Nephron (organoid): ENCODE results near the gene STAT1.

Experiments
- H3K27ac Mint-ChIP-seq, 3 experiments: 2 replicates each; pipeline ENCODE4 v1.8.0; 2020; ENCODE audit warnings: mixed read lengths in 3 of 3, mild to moderate bottlenecking in 2 of 3, moderate library complexity in 1 of 3
- H3K27me3 Mint-ChIP-seq: 2 replicates; pipeline ENCODE4 v1.8.0; 2021; ENCODE audit warnings: low read depth, mild to moderate bottlenecking, moderate library complexity, mixed read lengths
- H3K36me3 Mint-ChIP-seq: 2 replicates; pipeline ENCODE4 v1.8.0; 2020; ENCODE audit warnings: low read depth, mixed read lengths
- H3K4me1 Mint-ChIP-seq: 2 replicates; pipeline ENCODE4 v1.8.0; 2020; ENCODE audit warnings: mixed read lengths
- H3K4me3 Mint-ChIP-seq, 3 experiments: 2 replicates each; pipeline ENCODE4 v1.8.0; 2020; ENCODE audit warnings: mild to moderate bottlenecking in 3 of 3, mixed read lengths in 3 of 3, moderate library complexity in 2 of 3
- H3K9me3 Mint-ChIP-seq: 2 replicates; pipeline ENCODE4 v1.8.0; 2020; ENCODE audit warnings: mixed read lengths
- CTCF ChIP-seq, 3 experiments: fragments of 200-600 bp; sonication (generic); IDR thresholded peaks; one replicate each; pipeline ENCODE4 v1.5.0; 2021; ENCODE audit warnings: antibody characterized with exemption in 3 of 3; ENCODE audit not compliant: unreplicated experiment in 3 of 3

Gene STAT1

GRCh38 chr2:190977505-190977904, 36.5 kb downstream of the STAT1 start:
- no peak for TF ChIP-seq CTCF (IDR thresholded peaks at IDR 0.05; ENCODE audit: unreplicated experiment in 3 of 3)
- Mint-ChIP-seq H3K4me1 (peaks cover 34% of the 10 kb centered on the region), H3K27ac (peak overlapping the region; percentile 37 to 98 (median 72)), H3K36me3 (peaks cover 94% of the 10 kb centered on the region), H3K27me3 (peaks cover 4% of the 10 kb centered on the region), H3K9me3 (no peaks in the 10 kb centered on the region), H3K4me3 (peak overlapping the region in 1 of 3 experiments; percentile 16)

GRCh38 chr2:190976521-190976920, 37.5 kb downstream of the STAT1 start:
- H3K9me3 Mint-ChIP-seq, result no peaks in the 10 kb centered on the region
- H3K27ac Mint-ChIP-seq, result no peak overlapping the region
- H3K27me3 Mint-ChIP-seq, result peaks cover 4% of the 10 kb centered on the region
- H3K36me3 Mint-ChIP-seq, result peaks cover 94% of the 10 kb centered on the region
- no peak overlapping the region for H3K4me3 Mint-ChIP-seq
- TF ChIP-seq CTCF (IDR thresholded peaks at IDR 0.05; ENCODE audit: unreplicated experiment in 3 of 3), result no peak
- H3K4me1 Mint-ChIP-seq, result peaks cover 28% of the 10 kb centered on the region

GRCh38 chr2:190974629-190975361, 39.2 kb downstream of the STAT1 start:
- peaks cover 11% of the 10 kb centered on the region for H3K4me1 Mint-ChIP-seq
- peaks cover 94% of the 10 kb centered on the region for H3K36me3 Mint-ChIP-seq
- no peak overlapping the region for H3K4me3 Mint-ChIP-seq
- H3K27me3 Mint-ChIP-seq, result peaks cover under 1% of the 10 kb centered on the region
- peak overlapping the region; percentile 87 to 95 (median 90) for H3K27ac Mint-ChIP-seq
- H3K9me3 Mint-ChIP-seq, result no peaks in the 10 kb centered on the region
- no peak for TF ChIP-seq CTCF (IDR thresholded peaks at IDR 0.05; ENCODE audit: unreplicated experiment in 3 of 3)

- H3K27me3 Mint-ChIP-seq, result no peaks in the 10 kb centered on the region
- peaks cover 6% of the 10 kb centered on the region for H3K4me1 Mint-ChIP-seq
- H3K9me3 Mint-ChIP-seq, result no peaks in the 10 kb centered on the region
- H3K4me3 Mint-ChIP-seq, result no peak overlapping the region
- H3K36me3 Mint-ChIP-seq, result peaks cover 94% of the 10 kb centered on the region
- TF ChIP-seq CTCF (IDR thresholded peaks at IDR 0.05; ENCODE audit: unreplicated experiment in 3 of 3), result no peak
- peak overlapping the region; percentile 87 to 95 (median 90) for H3K27ac Mint-ChIP-seq
Observed at GRCh38 chr2:190973726-190974628, 40.0 kb downstream of the STAT1 start.

- Mint-ChIP-seq H3K36me3 (peaks cover 90% of the 10 kb centered on the region), H3K9me3 (no peaks in the 10 kb centered on the region), H3K4me1 (peaks cover 6% of the 10 kb centered on the region), H3K27me3 (no peaks in the 10 kb centered on the region), H3K4me3 (no peak overlapping the region), H3K27ac (peak overlapping the region; percentile 87 to 95 (median 90))
- no peak for TF ChIP-seq CTCF (IDR thresholded peaks at IDR 0.05; ENCODE audit: unreplicated experiment in 3 of 3)
Observed at GRCh38 chr2:190973262-190973661, 40.7 kb downstream of the STAT1 start.
